Liver (tissue), 9 donors: ENCODE results near the gene DHX16. TPM values are rescaled to one million over a fixed set of nuclear protein-coding genes. Genes with fewer than 3 reads are reported as not detected.
"Not testable (repeated sequence)": the region's sequence is repeated elsewhere in the genome, so short reads cannot be mapped to it uniquely, and the experiment has no call there.

ENCODE experiments used
- DNase-seq: peaks from one replicate; pipeline ENCODE4 v3.0.0-alpha.2; 2017; ENCODE audit warnings: low spot score
- H3K27ac ChIP-seq, 2 donors: one replicate each; pipeline ENCODE4 v1.7.0; 2013; ENCODE audit warnings: inconsistent platforms in 2 of 2, low read length in 2 of 2, control low read depth in 1 of 2, low read depth in 1 of 2, mild to moderate bottlenecking in 1 of 2
- H3K27me3 ChIP-seq, 4 donors: one replicate each; pipeline versions ENCODE4 v1.6.1 to v1.7.0; 2013; ENCODE audit warnings: low read length in 3 of 4, inconsistent platforms in 1 of 4, mild to moderate bottlenecking in 1 of 4, moderate library complexity in 1 of 4; ENCODE audit not compliant: control insufficient read depth in 4 of 4, insufficient read depth in 4 of 4
- H3K36me3 ChIP-seq, 4 donors: one replicate each; pipeline versions ENCODE4 v1.6.1 to v1.7.0; 2013; ENCODE audit warnings: low read length in 3 of 4, mild to moderate bottlenecking in 3 of 4, low read depth in 1 of 4, moderate library complexity in 1 of 4; ENCODE audit not compliant: control insufficient read depth in 4 of 4, insufficient read depth in 3 of 4
- H3K4me1 ChIP-seq, 4 donors: one replicate each; pipeline versions ENCODE4 v1.6.1 to v1.7.0; 2013; ENCODE audit warnings: low read length in 3 of 4, mild to moderate bottlenecking in 3 of 4, moderate library complexity in 1 of 4; ENCODE audit not compliant: control insufficient read depth in 4 of 4, insufficient read depth in 4 of 4
- H3K4me3 ChIP-seq, 3 donors: one replicate each; pipeline versions ENCODE4 v1.6.1 to v1.7.0; 2013; ENCODE audit warnings: low read length in 3 of 3, control low read depth in 1 of 3, low read depth in 1 of 3, mild to moderate bottlenecking in 1 of 3
- H3K9ac ChIP-seq, 2 donors: one replicate each; pipeline ENCODE4 v1.7.0; 2013; ENCODE audit warnings: low read length in 2 of 2, mild to moderate bottlenecking in 2 of 2, moderate library complexity in 2 of 2, control low read depth in 1 of 2, low read depth in 1 of 2
- H3K9me3 ChIP-seq, 4 donors: one replicate each; pipeline versions ENCODE4 v1.6.1 to v1.7.0; 2013; ENCODE audit warnings: low read length in 3 of 4; ENCODE audit not compliant: control insufficient read depth in 4 of 4
- EGR1 ChIP-seq, 2 donors: IDR thresholded peaks; 2 replicates each; pipeline ENCODE4 v1.6.1; 2016 to 2018; ENCODE audit warnings: antibody characterized with exemption in 2 of 2, low read depth in 2 of 2
- FOXA1 ChIP-seq: IDR thresholded peaks from 2 replicates; pipeline ENCODE4 v1.6.1; 2016; ENCODE audit warnings: antibody characterized with exemption
- FOXA2 ChIP-seq: IDR thresholded peaks from 2 replicates; pipeline ENCODE4 v1.6.1; 2016; ENCODE audit warnings: antibody characterized with exemption
- GABPA ChIP-seq, 2 donors: IDR thresholded peaks in 1 of 2; conservative IDR thresholded peaks in 1 of 2; 2 replicates each; pipeline ENCODE4 v1.6.1; 2016; ENCODE audit warnings: antibody characterized with exemption in 2 of 2, mild to moderate bottlenecking in 1 of 2, moderate library complexity in 1 of 2
- HNF4A ChIP-seq, 2 donors: conservative IDR thresholded peaks; 2 replicates each; pipeline ENCODE4 v1.6.1; 2016; ENCODE audit warnings: antibody characterized with exemption in 2 of 2, mild to moderate bottlenecking in 2 of 2
- HNF4G ChIP-seq: IDR thresholded peaks from 2 replicates; pipeline ENCODE4 v1.6.1; 2016; ENCODE audit warnings: antibody characterized with exemption
- JUND ChIP-seq, 2 donors: IDR thresholded peaks; 2 replicates each; pipeline ENCODE4 v1.6.1; 2016; ENCODE audit warnings: antibody characterized with exemption in 2 of 2
- NR2F2 ChIP-seq: IDR thresholded peaks from 2 replicates; pipeline ENCODE4 v1.6.1; 2016; ENCODE audit warnings: antibody characterized with exemption
- RAD21 ChIP-seq, 2 donors: IDR thresholded peaks; 2 replicates each; pipeline ENCODE4 v1.6.1; 2016; ENCODE audit warnings: antibody characterized with exemption in 2 of 2, mild to moderate bottlenecking in 2 of 2
- RXRA ChIP-seq, 2 donors: IDR thresholded peaks; 2 replicates each; pipeline ENCODE4 v1.6.1; 2017 to 2018; ENCODE audit warnings: antibody characterized with exemption in 2 of 2, mild to moderate bottlenecking in 1 of 2
- SP1 ChIP-seq: IDR thresholded peaks from 2 replicates; pipeline ENCODE4 v1.6.1; 2018; ENCODE audit warnings: antibody characterized with exemption, mild to moderate bottlenecking
- TAF1 ChIP-seq: conservative IDR thresholded peaks from 2 replicates; pipeline ENCODE4 v1.6.1; 2016; ENCODE audit warnings: antibody characterized with exemption, mild to moderate bottlenecking
- YY1 ChIP-seq: IDR thresholded peaks from 2 replicates; pipeline ENCODE4 v1.6.1; 2016; ENCODE audit warnings: antibody characterized with exemption, mild to moderate bottlenecking
- WGBS: extraction: QIAGEN DNeasy Blood & Tissue Kit; methylation state at CpG from one replicate; pipeline ENCODE4 v1.1.7; 2013; 5-methylcytosine and 5-hydroxymethylcytosine counted together
- polyA plus RNA-seq, 2 donors: library from polyadenylated mRNA; stranded (reverse) in 1 of 2; unstranded in 1 of 2; fragments of 200-250 nt in 1 of 2; fragments of >200 nt in 1 of 2; fragmentation: Nextera tagmentation in 1 of 2; extraction: Ambion mirVana in 1 of 2; gene quantifications; one replicate each; pipeline versions ENCODE4 v1.2.1 to v1.2.3, GENCODE V29; 2013 to 2015
- total RNA-seq, 2 donors: library from RNA; depleted of rRNA; stranded (reverse); fragments of >200 nt; gene quantifications; one replicate each; pipeline ENCODE4 v1.2.3, GENCODE V29; 2014
- TF ChIP-seq, protein P1 (sequence below): fragments of 150-350 bp; IDR thresholded peaks from 2 replicates; pipeline ENCODE4 v1.5.1; 2017; ENCODE audit warnings: improper control_type of control experiment, low read depth, low read length; ENCODE audit not compliant: missing input control
- TF ChIP-seq, protein P2 (sequence below): IDR thresholded peaks from 2 replicates; pipeline ENCODE4 v1.6.1; 2016; ENCODE audit warnings: antibody characterized with exemption, mild to moderate bottlenecking
- TF ChIP-seq, protein P3 (sequence below): IDR thresholded peaks from 2 replicates; pipeline ENCODE4 v1.6.1; 2016; ENCODE audit warnings: antibody characterized with exemption
- TF ChIP-seq, protein P4 (sequence below): IDR thresholded peaks from 2 replicates; pipeline ENCODE4 v1.6.1; 2016; ENCODE audit warnings: antibody characterized with exemption
- TF ChIP-seq, protein P5 (sequence below): IDR thresholded peaks from 2 replicates; pipeline ENCODE4 v1.6.1; 2016; ENCODE audit warnings: antibody characterized with exemption
- donor health status: healthy.
- donor health status: healthy.
- donor health status: healthy.
- donor health status: healthy.
- donor health status: healthy.

The DHX16 gene
- total RNA-seq (10 to 100 TPM; 20.6 to 23.9 TPM), polyA plus RNA-seq (10 to 100 TPM; 10.1 to 14.2 TPM)

DNA sequence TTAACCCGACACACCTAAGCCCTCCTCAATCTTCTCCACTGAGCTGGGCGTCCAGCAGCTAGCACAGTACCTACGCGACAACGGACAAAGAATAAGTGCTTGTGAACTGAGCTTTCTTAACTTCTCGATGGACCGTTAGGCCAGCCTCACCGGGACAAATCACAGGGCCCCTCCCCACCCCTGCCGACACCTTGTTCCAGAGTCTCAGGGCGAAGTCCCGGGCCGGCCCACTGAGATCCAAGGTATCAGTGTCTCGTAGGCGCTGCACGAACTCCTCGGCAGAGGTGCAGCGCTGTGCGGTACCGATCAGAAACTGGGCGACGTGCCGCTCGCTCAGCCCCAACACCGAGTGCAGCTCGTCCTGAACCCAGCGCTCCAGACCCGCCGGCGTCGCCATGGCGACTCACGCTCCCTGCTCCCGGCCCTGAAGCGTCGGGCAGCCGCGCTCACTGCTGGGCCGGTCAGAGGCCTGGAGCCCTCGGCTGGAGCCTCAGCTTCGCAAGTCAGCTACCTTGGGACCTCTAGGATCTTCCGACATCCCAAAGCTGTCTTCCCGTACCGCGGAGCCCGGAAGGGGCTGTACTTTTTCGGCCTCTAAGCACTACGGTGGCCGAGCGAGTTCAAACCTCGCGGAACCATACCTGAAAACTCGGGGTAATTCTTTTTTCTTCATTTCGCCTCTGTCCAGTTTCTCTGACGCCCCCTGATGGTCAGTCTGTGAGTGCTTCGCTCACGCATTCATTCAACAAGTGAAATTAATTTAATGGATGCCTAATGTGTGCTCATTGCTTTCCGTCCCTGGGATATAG lies at the start of gene DHX16:
Gene DHX16 (minus strand): TSS at position 562 of the 809 bp plus-strand sequence. CDS start 165 bp downstream, at position 397.
- TF ChIP-seq, protein P1, sequence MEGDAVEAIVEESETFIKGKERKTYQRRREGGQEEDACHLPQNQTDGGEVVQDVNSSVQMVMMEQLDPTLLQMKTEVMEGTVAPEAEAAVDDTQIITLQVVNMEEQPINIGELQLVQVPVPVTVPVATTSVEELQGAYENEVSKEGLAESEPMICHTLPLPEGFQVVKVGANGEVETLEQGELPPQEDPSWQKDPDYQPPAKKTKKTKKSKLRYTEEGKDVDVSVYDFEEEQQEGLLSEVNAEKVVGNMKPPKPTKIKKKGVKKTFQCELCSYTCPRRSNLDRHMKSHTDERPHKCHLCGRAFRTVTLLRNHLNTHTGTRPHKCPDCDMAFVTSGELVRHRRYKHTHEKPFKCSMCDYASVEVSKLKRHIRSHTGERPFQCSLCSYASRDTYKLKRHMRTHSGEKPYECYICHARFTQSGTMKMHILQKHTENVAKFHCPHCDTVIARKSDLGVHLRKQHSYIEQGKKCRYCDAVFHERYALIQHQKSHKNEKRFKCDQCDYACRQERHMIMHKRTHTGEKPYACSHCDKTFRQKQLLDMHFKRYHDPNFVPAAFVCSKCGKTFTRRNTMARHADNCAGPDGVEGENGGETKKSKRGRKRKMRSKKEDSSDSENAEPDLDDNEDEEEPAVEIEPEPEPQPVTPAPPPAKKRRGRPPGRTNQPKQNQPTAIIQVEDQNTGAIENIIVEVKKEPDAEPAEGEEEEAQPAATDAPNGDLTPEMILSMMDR = peak; percentile 97
- TF ChIP-seq YY1 (peak; percentile 96), JUND (IDR thresholded peaks at IDR 0.05) (peak in 1 of 2 donors; percentile 60), FOXA2 (no peak), HNF4G (peak; percentile 20), NR2F2 (peak; percentile 62), RXRA (IDR thresholded peaks at IDR 0.05) (peak; percentile 63 to 70), SP1 (peak; percentile 66), GABPA (IDR thresholded peaks at IDR 0.05 in 1 of 2, conservative IDR thresholded peaks at IDR 0.05 in 1 of 2) (peak; percentile 50 to 90), FOXA1 (no peak), TAF1 (no peak), RAD21 (IDR thresholded peaks at IDR 0.05) (peak; percentile 86 to 88), HNF4A (conservative IDR thresholded peaks at IDR 0.05) (peak; percentile 47 to 54), EGR1 (IDR thresholded peaks at IDR 0.05; ENCODE audit: low read depth in 2 of 2) (peak in 1 of 2 donors; percentile 52)
- TF ChIP-seq, protein P2, sequence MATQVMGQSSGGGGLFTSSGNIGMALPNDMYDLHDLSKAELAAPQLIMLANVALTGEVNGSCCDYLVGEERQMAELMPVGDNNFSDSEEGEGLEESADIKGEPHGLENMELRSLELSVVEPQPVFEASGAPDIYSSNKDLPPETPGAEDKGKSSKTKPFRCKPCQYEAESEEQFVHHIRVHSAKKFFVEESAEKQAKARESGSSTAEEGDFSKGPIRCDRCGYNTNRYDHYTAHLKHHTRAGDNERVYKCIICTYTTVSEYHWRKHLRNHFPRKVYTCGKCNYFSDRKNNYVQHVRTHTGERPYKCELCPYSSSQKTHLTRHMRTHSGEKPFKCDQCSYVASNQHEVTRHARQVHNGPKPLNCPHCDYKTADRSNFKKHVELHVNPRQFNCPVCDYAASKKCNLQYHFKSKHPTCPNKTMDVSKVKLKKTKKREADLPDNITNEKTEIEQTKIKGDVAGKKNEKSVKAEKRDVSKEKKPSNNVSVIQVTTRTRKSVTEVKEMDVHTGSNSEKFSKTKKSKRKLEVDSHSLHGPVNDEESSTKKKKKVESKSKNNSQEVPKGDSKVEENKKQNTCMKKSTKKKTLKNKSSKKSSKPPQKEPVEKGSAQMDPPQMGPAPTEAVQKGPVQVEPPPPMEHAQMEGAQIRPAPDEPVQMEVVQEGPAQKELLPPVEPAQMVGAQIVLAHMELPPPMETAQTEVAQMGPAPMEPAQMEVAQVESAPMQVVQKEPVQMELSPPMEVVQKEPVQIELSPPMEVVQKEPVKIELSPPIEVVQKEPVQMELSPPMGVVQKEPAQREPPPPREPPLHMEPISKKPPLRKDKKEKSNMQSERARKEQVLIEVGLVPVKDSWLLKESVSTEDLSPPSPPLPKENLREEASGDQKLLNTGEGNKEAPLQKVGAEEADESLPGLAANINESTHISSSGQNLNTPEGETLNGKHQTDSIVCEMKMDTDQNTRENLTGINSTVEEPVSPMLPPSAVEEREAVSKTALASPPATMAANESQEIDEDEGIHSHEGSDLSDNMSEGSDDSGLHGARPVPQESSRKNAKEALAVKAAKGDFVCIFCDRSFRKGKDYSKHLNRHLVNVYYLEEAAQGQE = peak; percentile 55
- TF ChIP-seq, protein P3, sequence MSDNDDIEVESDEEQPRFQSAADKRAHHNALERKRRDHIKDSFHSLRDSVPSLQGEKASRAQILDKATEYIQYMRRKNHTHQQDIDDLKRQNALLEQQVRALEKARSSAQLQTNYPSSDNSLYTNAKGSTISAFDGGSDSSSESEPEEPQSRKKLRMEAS = peak; percentile 57
- TF ChIP-seq, protein P4, sequence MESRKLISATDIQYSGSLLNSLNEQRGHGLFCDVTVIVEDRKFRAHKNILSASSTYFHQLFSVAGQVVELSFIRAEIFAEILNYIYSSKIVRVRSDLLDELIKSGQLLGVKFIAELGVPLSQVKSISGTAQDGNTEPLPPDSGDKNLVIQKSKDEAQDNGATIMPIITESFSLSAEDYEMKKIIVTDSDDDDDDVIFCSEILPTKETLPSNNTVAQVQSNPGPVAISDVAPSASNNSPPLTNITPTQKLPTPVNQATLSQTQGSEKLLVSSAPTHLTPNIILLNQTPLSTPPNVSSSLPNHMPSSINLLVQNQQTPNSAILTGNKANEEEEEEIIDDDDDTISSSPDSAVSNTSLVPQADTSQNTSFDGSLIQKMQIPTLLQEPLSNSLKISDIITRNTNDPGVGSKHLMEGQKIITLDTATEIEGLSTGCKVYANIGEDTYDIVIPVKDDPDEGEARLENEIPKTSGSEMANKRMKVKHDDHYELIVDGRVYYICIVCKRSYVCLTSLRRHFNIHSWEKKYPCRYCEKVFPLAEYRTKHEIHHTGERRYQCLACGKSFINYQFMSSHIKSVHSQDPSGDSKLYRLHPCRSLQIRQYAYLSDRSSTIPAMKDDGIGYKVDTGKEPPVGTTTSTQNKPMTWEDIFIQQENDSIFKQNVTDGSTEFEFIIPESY = peak; percentile 98
- TF ChIP-seq, protein P5, sequence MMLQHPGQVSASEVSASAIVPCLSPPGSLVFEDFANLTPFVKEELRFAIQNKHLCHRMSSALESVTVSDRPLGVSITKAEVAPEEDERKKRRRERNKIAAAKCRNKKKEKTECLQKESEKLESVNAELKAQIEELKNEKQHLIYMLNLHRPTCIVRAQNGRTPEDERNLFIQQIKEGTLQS = peak; percentile 58
- Histone ChIP-seq H3K9ac (peak within 1 kb of the TSS; percentile 41 to 69), H3K27ac (peak within 1 kb of the TSS; percentile 44 to 66), H3K4me1 (peaks cover 11 to 55% (median 35%) of the 10 kb centered on the region in 4 donors), H3K36me3 (peaks cover 0 to 27% (median 12%) of the 10 kb centered on the region in 4 donors), H3K9me3 (no peaks in the 10 kb centered on the region), H3K27me3 (no peaks in the 10 kb centered on the region), H3K4me3 (peak within 1 kb of the TSS; percentile 81 to 95 (median 91))
- DNase-seq = peak; percentile 94
- WGBS = under 1% methylated on average over 57 of the region's 57 CpGs

DNA sequence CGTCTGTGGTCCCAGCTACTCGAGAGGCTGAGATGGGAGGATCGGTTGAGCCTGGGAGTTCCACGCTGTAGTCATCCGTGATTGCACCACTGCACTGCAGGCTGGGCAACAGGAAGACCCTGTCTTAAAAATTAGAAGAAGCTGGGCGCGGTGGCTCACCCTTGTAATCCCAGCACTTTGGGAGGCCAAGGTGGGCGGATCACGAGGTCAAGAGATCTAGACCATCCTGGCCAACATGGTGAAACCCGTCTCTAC lies 49.1 kb upstream of the DHX16 start:
- H3K36me3 ChIP-seq = peaks cover 8 to 34% (median 28%) of the 10 kb centered on the region in 4 donors
- H3K4me3 ChIP-seq = peak overlapping the region; percentile 59 to 79 (median 64)
- H3K27me3 ChIP-seq, DNase-seq, H3K9me3 ChIP-seq: not testable (repeated sequence)
- WGBS = 21% methylated on average over 10 of the region's 10 CpGs
- peak overlapping the region; percentile 83 to 90 for H3K27ac ChIP-seq
- H3K4me1 ChIP-seq = peaks cover 0 to 38% (median 29%) of the 10 kb centered on the region in 4 donors
- H3K9ac ChIP-seq = peak overlapping the region; percentile 16 to 17
